GM18907 (cell line): ENCODE results near the gene DNAJC30.
"Not testable (repeated sequence)": the region's sequence is repeated elsewhere in the genome, so short reads cannot be mapped to it uniquely, and the experiment has no call there.

Experiments used
- ATAC-seq: cut with Tn5 transposase; IDR thresholded peaks from one replicate; pipeline ENCODE4 v1.9.1; 2021; ENCODE audit warnings: mild to moderate bottlenecking, moderate library complexity; ENCODE audit not compliant: unreplicated experiment

The DNAJC30 gene

GRCh38 chr7:73683056-73683787 is at the start of gene DNAJC30, which contains the start of gene BUD23:
Gene DNAJC30, minus strand, starts transcription at chr7:73683453. Its CDS starts 30 bp downstream, at chr7:73683423.
Gene BUD23, plus strand, starts transcription at chr7:73683597. Its CDS starts 29 bp downstream, at chr7:73683626.
- peak; percentile 91 for ATAC-seq

DNA sequence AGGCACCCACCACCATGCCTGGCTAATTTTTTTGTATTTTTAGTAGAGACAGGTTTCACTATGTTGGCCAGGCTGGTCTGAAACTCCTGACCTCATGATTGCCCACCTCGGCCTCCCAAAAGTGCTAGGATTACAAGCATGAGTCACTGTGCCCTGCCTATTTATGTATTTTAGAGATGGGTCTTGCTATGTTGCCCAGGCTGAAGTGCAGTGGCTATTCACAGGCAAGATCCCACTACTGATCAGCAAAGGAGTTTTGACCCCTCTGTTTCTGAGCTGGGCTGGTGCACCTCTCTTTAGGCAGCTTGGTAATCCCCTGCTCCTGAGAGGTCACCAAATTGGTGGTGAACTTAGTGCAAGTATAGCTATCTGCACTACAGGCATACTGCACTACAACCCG is 49.1 kb upstream of the DNAJC30 start:
- ATAC-seq: no peak

- no peak for ATAC-seq
These were observed 47.2 kb upstream of the DNAJC30 start for GRCh38 chr7:73730485-73730884.

GRCh38 chr7:73728551-73728950 is 45.3 kb upstream of the DNAJC30 start:
- ATAC-seq: no peak

DNA sequence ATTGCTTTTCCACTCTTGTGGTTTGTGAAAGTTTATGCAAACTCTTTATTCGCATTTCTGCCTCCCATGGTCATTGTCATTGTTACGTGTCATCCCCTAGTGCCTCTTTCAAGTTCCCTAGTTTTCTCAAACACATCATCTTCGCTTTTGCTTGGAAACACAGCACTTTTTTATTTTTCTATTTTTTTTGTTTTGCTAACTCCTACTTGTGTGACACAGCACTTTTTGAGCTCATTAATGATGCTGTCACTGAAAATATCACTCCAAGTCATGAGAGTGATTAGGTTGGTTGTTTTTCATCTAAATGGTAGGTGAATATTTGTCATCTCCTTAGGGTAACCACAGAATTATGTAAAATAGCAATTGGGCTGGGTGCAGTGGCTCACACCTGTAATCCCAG is 44.7 kb upstream of the DNAJC30 start:
- no peak for ATAC-seq

DNA sequence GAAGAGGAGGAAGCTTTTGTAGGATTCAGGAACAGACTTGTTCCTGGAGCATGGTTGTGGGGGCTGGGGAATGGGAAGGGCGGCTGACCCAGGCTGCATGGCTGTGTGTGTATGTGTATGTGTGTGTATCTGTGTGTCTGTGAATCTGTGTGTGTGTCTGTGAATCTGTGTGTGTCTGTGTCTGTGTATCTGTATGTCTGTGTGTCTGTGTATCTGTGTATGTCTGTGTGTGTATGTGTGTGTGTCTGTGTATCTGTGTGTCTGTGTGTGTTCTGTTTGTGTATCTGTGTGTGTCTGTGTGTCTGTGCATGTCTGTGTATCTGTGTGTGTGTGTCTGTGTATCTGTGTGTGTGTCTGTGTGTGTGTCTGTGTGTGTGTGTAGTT is 42.8 kb upstream of the DNAJC30 start:
- ATAC-seq: peak; percentile 24

- no peak for ATAC-seq
These were observed 40.6 kb upstream of the DNAJC30 start for GRCh38 chr7:73723813-73724212.

- ATAC-seq: no peak
These were observed 39.5 kb upstream of the DNAJC30 start for GRCh38 chr7:73722785-73723184.

GRCh38 chr7:73722182-73722581 is 38.9 kb upstream of the DNAJC30 start:
- ATAC-seq: not testable (repeated sequence)

GRCh38 chr7:73721377-73721817 is 38.1 kb upstream of the DNAJC30 start:
- no peak for ATAC-seq

DNA sequence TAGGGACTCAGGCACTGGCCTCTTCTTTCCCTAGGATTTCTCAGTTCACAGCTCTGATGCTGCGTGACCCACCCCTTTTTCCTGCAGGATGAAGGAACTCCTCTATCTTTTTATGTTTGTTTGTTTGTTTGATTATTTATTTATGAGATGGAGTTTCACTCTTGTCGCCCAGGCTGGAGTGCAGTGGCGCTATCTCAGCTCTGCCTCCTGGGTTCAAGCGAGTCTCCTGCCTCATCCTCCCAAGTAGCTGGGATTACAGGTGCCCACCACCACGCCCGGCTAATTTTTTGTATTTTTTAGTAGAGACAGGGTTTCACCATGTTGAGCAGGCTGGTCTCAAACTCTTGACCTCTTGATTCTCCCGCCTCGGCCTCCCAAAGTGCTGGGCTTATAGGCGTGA is 37.2 kb upstream of the DNAJC30 start:
- not testable (repeated sequence) for ATAC-seq

DNA sequence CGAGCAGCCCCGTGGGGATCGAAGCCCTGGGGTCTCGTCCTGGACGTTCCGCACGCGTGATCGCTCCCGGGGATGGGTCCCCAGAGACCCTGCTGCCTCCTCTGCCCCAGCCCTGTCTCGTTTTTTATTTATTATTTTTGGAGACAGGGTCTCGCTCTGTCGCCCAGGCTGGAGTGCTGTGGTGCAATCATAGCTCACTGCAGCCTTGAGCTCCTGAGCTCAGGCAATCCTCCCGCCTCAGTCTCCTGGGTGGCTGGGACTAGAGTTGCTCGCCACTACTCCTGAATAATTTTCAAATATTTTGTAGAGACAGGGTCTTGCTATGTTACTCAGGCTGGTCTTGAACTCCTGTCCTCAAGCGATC is 36.5 kb upstream of the DNAJC30 start:
- no peak for ATAC-seq

DNA sequence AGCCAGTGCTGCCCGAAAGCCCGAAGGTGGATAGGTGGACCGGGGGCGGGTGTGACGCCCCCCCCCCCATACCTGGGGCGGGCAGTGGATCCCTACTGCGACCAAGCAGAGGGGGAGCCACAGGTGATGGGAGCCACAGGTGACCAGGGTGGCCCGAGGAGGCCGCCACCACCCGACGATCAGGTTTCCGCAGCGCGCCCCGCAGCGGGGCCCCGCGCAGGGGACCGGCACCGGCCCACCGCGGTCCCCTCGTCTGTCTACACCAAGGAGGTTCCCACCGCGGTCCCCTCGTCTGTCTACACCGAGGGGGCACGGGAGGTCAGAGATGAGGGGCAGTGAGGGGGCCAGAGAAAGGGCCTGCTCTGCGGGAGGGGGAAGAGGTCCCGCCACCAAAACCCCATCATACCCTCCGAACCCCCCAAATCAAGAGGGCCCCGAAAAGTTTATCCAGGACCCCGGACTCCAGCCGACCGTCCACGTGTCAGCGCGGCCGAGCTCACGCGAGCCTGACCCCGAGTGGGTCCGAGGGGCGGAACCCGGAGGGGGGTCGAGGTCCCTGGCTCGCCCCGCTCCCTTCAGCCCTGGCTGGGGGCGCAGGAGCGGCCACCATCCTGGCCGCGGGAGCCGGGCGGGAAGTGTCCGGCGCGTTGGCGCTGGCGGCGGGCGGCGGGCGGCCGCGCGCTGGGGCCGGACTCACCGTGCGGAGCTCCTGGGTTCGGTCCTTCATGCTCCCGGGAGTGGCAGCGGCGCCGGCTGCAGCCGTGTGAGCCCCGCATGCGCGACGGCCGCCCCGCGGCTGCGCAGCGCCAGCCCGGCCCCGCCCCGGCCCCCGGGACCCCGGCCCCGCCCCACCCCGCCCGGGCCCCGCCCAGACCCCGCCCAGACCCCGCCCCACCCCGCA is 35.9 kb upstream of the DNAJC30 start, which contains the start of gene STX1A:
STX1A (minus strand) TSS at position 765 of the 901 bp plus-strand sequence; CDS start at position 727, 38 bp downstream.
- peak; percentile 51 for ATAC-seq

DNA sequence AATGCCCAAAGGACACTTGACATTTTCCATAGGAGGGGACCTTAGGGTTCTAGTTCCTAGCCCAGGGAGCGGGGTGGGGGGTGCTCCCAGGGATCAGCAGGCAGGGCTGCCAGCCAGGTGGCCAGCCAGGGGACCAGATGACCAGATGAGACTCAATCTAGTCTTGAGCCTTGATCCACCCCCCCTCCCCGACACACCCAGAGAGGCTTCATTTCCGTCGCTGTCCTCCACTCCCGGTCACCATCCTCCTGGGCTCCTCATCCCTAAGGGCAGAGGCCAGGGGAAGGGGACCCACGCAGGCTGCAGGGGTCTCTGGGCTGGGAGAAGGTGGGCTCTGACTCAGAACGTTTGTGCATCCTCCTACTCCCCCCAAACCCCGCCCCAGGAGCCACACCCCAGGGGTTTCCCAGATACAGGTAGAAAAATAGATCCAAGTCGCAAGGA is 35.2 kb upstream of the DNAJC30 start:
- ATAC-seq: no peak

- peak; percentile 49 for ATAC-seq
These were observed 34.7 kb upstream of the DNAJC30 start for GRCh38 chr7:73717991-73718405.

DNA sequence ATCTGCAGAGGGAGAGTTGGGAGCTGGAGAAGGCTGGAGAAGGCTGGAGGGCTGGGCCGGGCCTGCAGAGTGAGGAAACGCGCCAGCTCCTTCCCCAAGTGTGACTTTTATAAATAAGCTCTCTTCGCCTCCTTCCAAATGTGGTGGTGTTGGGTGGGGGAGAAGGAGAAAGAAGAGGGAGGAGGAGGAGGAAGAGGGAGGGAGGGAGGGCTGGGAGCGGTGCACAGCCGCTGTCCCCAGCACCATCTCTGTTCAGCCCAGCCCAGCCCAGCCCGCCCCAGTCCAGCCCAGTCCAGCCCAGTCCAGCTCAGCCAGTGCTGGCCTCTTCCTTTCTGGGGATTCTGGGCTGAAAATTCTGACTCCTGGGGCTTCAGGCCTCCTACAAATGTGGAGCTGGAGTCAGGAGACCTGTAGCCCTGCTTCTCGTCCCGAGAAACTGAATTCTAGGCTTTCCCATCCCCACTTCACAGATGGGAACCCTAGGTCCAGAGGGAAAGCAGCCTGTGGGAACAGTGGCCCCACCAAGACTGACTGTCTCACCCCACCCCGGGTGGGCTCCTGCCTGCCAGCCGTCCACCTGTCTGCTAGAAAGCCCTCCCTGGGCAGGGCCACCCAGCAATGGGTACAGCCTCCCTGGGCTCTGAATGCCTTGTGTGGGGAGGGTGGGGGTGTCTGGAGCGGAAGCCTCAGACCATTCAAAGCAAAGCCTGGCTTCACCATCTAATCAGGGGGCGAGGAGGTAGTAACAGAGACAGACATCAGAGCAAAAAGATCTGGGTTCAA is 34.0 kb upstream of the DNAJC30 start:
- ATAC-seq: no peak

- ATAC-seq: no peak
These were observed 33.2 kb upstream of the DNAJC30 start for GRCh38 chr7:73716318-73716890.

- ATAC-seq: no peak
These were observed 32.5 kb upstream of the DNAJC30 start for GRCh38 chr7:73715648-73716317.

DNA sequence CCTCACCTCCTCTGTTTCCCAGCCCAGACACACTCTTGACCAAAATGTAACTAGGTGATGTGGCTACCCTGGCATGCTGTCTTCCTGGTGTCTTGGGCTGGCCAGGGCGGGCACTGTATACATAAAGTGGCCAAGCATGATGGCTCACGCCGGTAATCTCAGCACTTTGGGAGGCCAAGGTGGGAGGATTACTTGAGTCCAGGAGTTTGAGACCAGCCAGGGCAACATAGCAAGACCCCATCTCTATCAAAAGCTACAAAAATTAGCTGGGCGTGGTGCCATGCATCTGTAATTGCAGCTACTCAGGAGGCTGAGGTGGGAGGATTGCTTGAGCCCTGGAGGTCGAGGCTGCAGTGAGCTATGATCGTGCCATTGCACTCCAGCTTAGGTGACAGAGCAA is 30.1 kb upstream of the DNAJC30 start:
- ATAC-seq: not testable (repeated sequence)

GRCh38 chr7:73712773-73713172 is 29.5 kb upstream of the DNAJC30 start:
- ATAC-seq: no peak
